GM12878 (cell line): Measurements from ENCODE around the gene KCNQ1. TPM values are rescaled to one million over a fixed set of nuclear protein-coding genes. Genes with fewer than 3 reads are reported as not detected.

ENCODE experiments used
- ATAC-seq: fragments of 200-7000 bp; cut with Tn5 transposase; 3 replicates; pipeline ENCODE4 v1.9.1; 2020; ENCODE audit warnings: mild to moderate bottlenecking, moderate library complexity
- BruUV-seq: library from RNA; stranded (reverse); fragments of 400-500 nt; replicated peaks from 2 replicates; lab custom pipeline; 2021; lab: Mats Ljungman, UMichigan
- CTCF ChIA-PET: fragments of 300-600 bp; sonication (Branson Sonifier 250); formaldehyde crosslinking; extraction: SDS; loops from one replicate; lab custom pipeline; 2021; ENCODE audit warnings: inconsistent platforms; lab: Yijun Ruan, JAX
- POLR2A ChIA-PET: fragments of 350-600 bp; formaldehyde crosslinking; extraction: SDS; loops from one replicate; lab custom pipeline; 2021; ENCODE audit warnings: inconsistent platforms; lab: Charles Lee
- RAD21 ChIA-PET: fragments of 300-600 bp; sonication (Branson Sonifier 250); formaldehyde crosslinking; loops from one replicate; lab custom pipeline; 2023; ENCODE audit warnings: antibody characterized with exemption; ENCODE audit not compliant: unreplicated experiment; lab: Charles Lee
- SMC1A ChIA-PET: fragments of 300-600 bp; sonication (Branson Sonifier 250); formaldehyde crosslinking; loops from one replicate; lab custom pipeline; 2023; ENCODE audit not compliant: unreplicated experiment, uncharacterized antibody; lab: Charles Lee
- DNase-seq: peaks from one replicate; pipeline ENCODE4 v3.0.0-alpha.2; 2011; ENCODE audit warnings: low read depth, low spot score
- FAIRE-seq: peaks from 3 replicates; lab custom pipeline; 2011; peaks lifted over from hg19 to GRCh38; lab: Jason Lieb, UNC
- H2AFZ ChIP-seq: 2 replicates; pipeline ENCODE4 v1.6.0; 2011; ENCODE audit warnings: low read depth, low read length, control low read depth; ENCODE audit not compliant: control insufficient read depth
- H3K27ac ChIP-seq: 2 replicates; pipeline ENCODE4 v1.5.1; 2011; ENCODE audit warnings: control low read depth; ENCODE audit not compliant: control insufficient read depth, insufficient read depth
- H3K27me3 ChIP-seq, 2 experiments: replicated peaks in 1 of 2; 2 replicates each; pipeline versions ENCODE4 v1.6.0 to v1.6.1; 2011; ENCODE audit warnings: low read length in 1 of 2; ENCODE audit not compliant: control insufficient read depth in 2 of 2, insufficient read depth in 2 of 2
- H3K36me3 ChIP-seq, 2 experiments: 2 replicates each; pipeline ENCODE4 v1.5.1; 2011; ENCODE audit warnings: low read length in 1 of 2; ENCODE audit not compliant: control insufficient read depth in 2 of 2, insufficient read depth in 2 of 2
- H3K4me1 ChIP-seq: 2 replicates; pipeline ENCODE4 v1.6.1; 2011; ENCODE audit warnings: mild to moderate bottlenecking, low read length, moderate library complexity, mixed read lengths; ENCODE audit not compliant: control insufficient read depth, insufficient read depth
- H3K4me2 ChIP-seq: 2 replicates; pipeline ENCODE4 v1.6.0; 2011; ENCODE audit warnings: control low read depth; ENCODE audit not compliant: control insufficient read depth, insufficient read depth
- H3K4me3 ChIP-seq: fragments of 200-600 bp; sonication (generic); 2 replicates; pipeline ENCODE4 v1.5.1; 2016
- H3K79me2 ChIP-seq: 2 replicates; pipeline ENCODE4 v1.6.0; 2011; ENCODE audit warnings: low read length; ENCODE audit not compliant: control insufficient read depth, insufficient read depth
- H3K9ac ChIP-seq: 2 replicates; pipeline ENCODE4 v1.8.0; 2011; ENCODE audit warnings: low read length, control low read depth, mixed read lengths; ENCODE audit not compliant: control insufficient read depth, insufficient read depth
- H3K9me3 ChIP-seq: replicated peaks from 3 replicates; pipeline ENCODE4 v1.5.1; 2011; ENCODE audit warnings: mild to moderate bottlenecking, low read length; ENCODE audit not compliant: control insufficient read depth, insufficient read depth
- H4K20me1 ChIP-seq: 2 replicates; pipeline ENCODE4 v1.6.0; 2011; ENCODE audit not compliant: control insufficient read depth, insufficient read depth
- BHLHE40 ChIP-seq, 2 experiments: fragments of 450-650 bp in 1 of 2; IDR thresholded peaks; 2 replicates each; pipeline ENCODE4 v1.6.1; 2011 to 2017; ENCODE audit warnings: low read depth in 2 of 2, borderline replicate concordance in 1 of 2, improper control_type of control experiment in 1 of 2, low read length in 1 of 2, mild to moderate bottlenecking in 1 of 2
- CREM ChIP-seq: IDR thresholded peaks from 2 replicates; pipeline ENCODE4 v1.6.1; 2014; ENCODE audit warnings: antibody characterized with exemption, low read depth
- EGR1 ChIP-seq, 2 experiments: IDR thresholded peaks; 1 replicate in 1 of 2; 2 replicates in 1 of 2; pipeline ENCODE4 v1.6.1; 2011 to 2012; ENCODE audit warnings: low read depth in 2 of 2, low read length in 2 of 2, borderline replicate concordance in 1 of 2, mild to moderate bottlenecking in 1 of 2, moderate library complexity in 1 of 2
- HCFC1 ChIP-seq: fragments of 150-350 bp; IDR thresholded peaks from 2 replicates; pipeline ENCODE4 v1.6.1; 2014; ENCODE audit warnings: low read length
- LARP7 ChIP-seq: fragments of 450-650 bp; IDR thresholded peaks from 2 replicates; pipeline ENCODE4 v1.6.1; 2017; ENCODE audit warnings: mild to moderate bottlenecking
- MTA2 ChIP-seq: fragments of 450-650 bp; IDR thresholded peaks from 2 replicates; pipeline ENCODE4 v1.6.1; 2016; ENCODE audit warnings: low read depth, mild to moderate bottlenecking, moderate library complexity
- NFYA ChIP-seq: IDR thresholded peaks from 2 replicates; pipeline ENCODE4 v1.6.1; 2011; ENCODE audit warnings: low read depth, mild to moderate bottlenecking, low read length, improper control_type of control experiment, borderline replicate concordance
- NFYB ChIP-seq: IDR thresholded peaks from 2 replicates; pipeline ENCODE4 v1.6.1; 2011; ENCODE audit warnings: low read depth, mild to moderate bottlenecking, low read length, improper control_type of control experiment, moderate library complexity; ENCODE audit not compliant: insufficient read depth
- PBX3 ChIP-seq: IDR thresholded peaks from 2 replicates; pipeline ENCODE4 v1.6.1; 2011; ENCODE audit warnings: mild to moderate bottlenecking, low read depth, low read length, moderate library complexity; ENCODE audit not compliant: insufficient replicate concordance
- TAF1 ChIP-seq: IDR thresholded peaks from 2 replicates; pipeline ENCODE4 v1.6.1; 2011; ENCODE audit warnings: mild to moderate bottlenecking, low read depth, low read length, borderline replicate concordance
- TBL1XR1 ChIP-seq: IDR thresholded peaks from 2 replicates; pipeline ENCODE4 v1.6.1; 2012; ENCODE audit warnings: low read depth, low read length, improper control_type of control experiment
- WGBS: methylation state at CpG from one replicate; pipeline ENCODE4 v1.1.6; 2016; ENCODE audit warnings: low lambda C conversion rate; ENCODE audit not compliant: insufficient replicate concordance, insufficient coverage; ENCODE audit errors: missing lambda C conversion rate; 5-methylcytosine and 5-hydroxymethylcytosine counted together
- in situ Hi-C: fragments of 300-500 bp; cut with MboI; formaldehyde crosslinking; loops from 9 replicates; pipeline ENCODE4 v1.14.3; 2018; ENCODE audit warnings: mixed read lengths
- intact Hi-C: fragments of 100-400 bp; cut with micrococcal nuclease; formaldehyde crosslinking; loops from one replicate; pipeline ENCODE4 v1.14.2; 2022; ENCODE audit not compliant: unreplicated experiment
- polyA plus RNA-seq, 11 experiments: library from polyadenylated mRNA; depleted of rRNA in 4 of 11; unstranded in 6 of 11; stranded (reverse) in 5 of 11; fragments of >200 nt; fragmentation: Nextera tagmentation in 4 of 11; fragmentation: Illumina TruSeq in 1 of 11; extraction: Ambion mirVana in 4 of 11; extraction: Trizol in 1 of 11; gene quantifications; 1 replicate in 1 of 11; 2 replicates in 10 of 11; pipeline versions ENCODE4 v1.2.1 to v1.2.3, GENCODE V29; 2011 to 2016; ENCODE audit warnings: inconsistent platforms in 2 of 11, missing spikeins in 2 of 11, low read depth in 1 of 11
- total RNA-seq, 4 experiments: library from RNA; depleted of rRNA in 3 of 4; stranded (reverse); fragments of >200 nt in 3 of 4; fragmentation: Illumina TruSeq in 1 of 4; extraction: Trizol in 1 of 4; gene quantifications; 2 replicates each; pipeline versions ENCODE4 v1.2.1 to v1.2.3, GENCODE V29; 2013 to 2021

Gene KCNQ1
- total and polyA plus RNA-seq, 10 of the 15 experiments (the other 5 are each of a cell fraction or from before 2014, with no cell fraction given): 0.03 to 0.15 (median 0.12) TPM; not detected in 7

DNA sequence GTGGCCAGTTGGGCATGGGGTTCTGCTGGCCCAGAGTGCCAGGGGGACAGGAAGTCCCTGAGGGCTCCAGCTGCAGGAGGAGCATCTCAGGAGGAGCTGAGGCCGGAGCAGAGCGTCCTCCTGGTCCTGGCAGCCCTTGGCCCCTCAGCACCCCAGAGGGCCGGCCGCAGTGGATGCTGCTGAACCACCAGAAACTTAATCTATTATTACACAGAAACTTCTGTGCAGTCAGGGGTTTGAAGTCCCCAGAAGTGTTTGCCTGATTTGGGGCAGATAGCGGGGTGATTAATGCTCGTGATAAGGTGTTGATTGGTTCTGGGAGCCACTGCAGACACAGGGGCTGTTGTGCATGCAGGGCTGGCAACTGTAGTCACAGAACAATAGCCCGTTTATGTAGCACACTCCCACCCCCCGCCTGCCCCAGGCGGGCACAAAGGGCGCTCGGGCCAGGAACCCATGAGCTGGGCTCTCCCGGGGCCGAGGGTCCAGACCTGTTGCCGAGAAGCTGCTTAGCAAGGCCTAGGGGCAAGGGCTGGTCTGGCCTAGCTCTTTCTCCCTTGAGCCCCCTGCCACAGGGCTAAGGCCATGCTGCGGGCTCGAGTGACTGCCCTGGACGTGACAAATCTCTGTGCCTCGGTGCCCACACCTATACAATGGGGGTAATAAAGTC lies 284.0 kb downstream of the KCNQ1 start:
- Histone ChIP-seq H4K20me1 (no peaks in the 10 kb centered on the region), H3K9ac (no peak overlapping the region), H3K9me3 (no peaks in the 10 kb centered on the region), H3K36me3 (no peaks in the 10 kb centered on the region), H3K4me3 (no peak overlapping the region), H2AFZ (no peak overlapping the region), H3K79me2 (no peaks in the 10 kb centered on the region), H3K27me3 (no peaks in the 10 kb centered on the region; a peak in 2 of 4 replicates), H3K27ac (no peak overlapping the region), H3K4me1 (no peaks in the 10 kb centered on the region), H3K4me2 (no peak overlapping the region)
- no peak for DNase-seq
- BruUV-seq: no TSS peak
- FAIRE-seq: no peak
- in situ Hi-C loops (no loop called here), intact Hi-C loops (no loop called here)
- 23% methylated on average over 18 of the region's 18 CpGs for WGBS
- SMC1A ChIA-PET: no interaction called here
- no peak for ATAC-seq
- TF ChIP-seq MTA2: no peak
- TF ChIP-seq PBX3: no peak
- TF ChIP-seq NFYA: no peak
- no peak for TF ChIP-seq HCFC1
- TF ChIP-seq TAF1: no peak
- TF ChIP-seq BHLHE40 (IDR thresholded peaks at IDR 0.05; ENCODE audit: borderline replicate concordance in 1 of 2, low read depth in 2 of 2, low read length in 1 of 2): no peak
- no peak for TF ChIP-seq LARP7
- TF ChIP-seq EGR1 (IDR thresholded peaks at IDR 0.05; ENCODE audit: borderline replicate concordance in 1 of 2, low read depth in 2 of 2, low read length in 2 of 2): no peak
- no peak for TF ChIP-seq TBL1XR1
- no peak for TF ChIP-seq CREM
- no peak for TF ChIP-seq NFYB
- CTCF ChIA-PET: no interaction called here
- RAD21 ChIA-PET: no interaction called here
- POLR2A ChIA-PET: no interaction called here
